Chondrocyte (in vitro differentiated cells): ENCODE results near the gene ARGLU1. TPM values are rescaled to one million over a fixed set of nuclear protein-coding genes. Genes with fewer than 3 reads are reported as not detected.

ENCODE experiments used
- DNase-seq: peaks from one replicate; pipeline ENCODE4 v3.0.0; 2021; ENCODE audit warnings: mixed read lengths, low spot score
- H3K27ac Mint-ChIP-seq: one replicate; pipeline ENCODE4 v1.8.0; 2021; ENCODE audit warnings: mild to moderate bottlenecking, moderate library complexity, mixed read lengths; ENCODE audit not compliant: unreplicated experiment
- H3K27me3 Mint-ChIP-seq: 2 replicates; pipeline ENCODE4 v1.8.0; 2021; ENCODE audit warnings: low read depth, mixed read lengths
- H3K36me3 Mint-ChIP-seq: 2 replicates; pipeline ENCODE4 v1.8.0; 2021; ENCODE audit warnings: low read depth, mixed read lengths
- H3K4me1 Mint-ChIP-seq: 2 replicates; pipeline ENCODE4 v1.8.0; 2021; ENCODE audit warnings: low read depth, mild to moderate bottlenecking, mixed read lengths
- H3K4me3 Mint-ChIP-seq: one replicate; pipeline ENCODE4 v1.8.0; 2021; ENCODE audit warnings: mild to moderate bottlenecking, moderate library complexity, mixed read lengths; ENCODE audit not compliant: unreplicated experiment
- H3K9me3 Mint-ChIP-seq: 2 replicates; pipeline ENCODE4 v1.8.0; 2021; ENCODE audit warnings: low read depth, mixed read lengths
- CTCF ChIP-seq: fragments of 200-600 bp; sonication (generic); IDR thresholded peaks from 2 replicates; pipeline ENCODE4 v1.5.0; 2021; ENCODE audit warnings: antibody characterized with exemption, mild to moderate bottlenecking, moderate library complexity
- total RNA-seq: library from RNA; stranded (reverse); gene quantifications from 3 replicates; pipeline ENCODE4 v1.2.1, GENCODE V29; 2021

The ARGLU1 gene
- total RNA-seq, 1 donor from 2014 or later, result 48.5 TPM

DNA sequence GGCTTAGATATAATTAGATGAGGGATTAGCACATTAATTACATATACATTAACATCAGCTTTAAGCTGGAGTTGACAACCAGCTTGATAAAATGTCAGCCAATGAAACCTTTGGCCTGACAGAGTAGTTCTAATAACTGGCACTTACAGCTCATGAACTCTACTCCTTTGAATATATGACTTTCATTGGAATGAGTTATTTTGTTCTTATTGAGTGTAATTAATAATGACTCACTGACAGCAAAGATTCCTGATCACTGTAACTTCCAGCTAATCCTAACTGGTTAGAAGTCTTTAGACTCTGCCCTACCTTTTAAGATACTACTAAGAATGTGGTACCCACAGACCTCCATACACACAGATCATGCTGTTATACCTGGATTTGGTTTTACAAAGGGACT lies 73.4 kb downstream of the ARGLU1 start:
- peaks cover 28% of the 10 kb centered on the region for H3K36me3 Mint-ChIP-seq
- peaks cover 34% of the 10 kb centered on the region for H3K4me1 Mint-ChIP-seq
- TF ChIP-seq CTCF, result no peak
- no peaks in the 10 kb centered on the region for H3K27me3 Mint-ChIP-seq
- no peak overlapping the region for H3K27ac Mint-ChIP-seq
- H3K9me3 Mint-ChIP-seq, result no peaks in the 10 kb centered on the region
- no peak overlapping the region for H3K4me3 Mint-ChIP-seq
- DNase-seq, result no peak

GRCh38 chr13:106493533-106494220 lies 74.3 kb downstream of the ARGLU1 start:
- no peaks in the 10 kb centered on the region for H3K9me3 Mint-ChIP-seq
- no peak overlapping the region for H3K27ac Mint-ChIP-seq
- H3K36me3 Mint-ChIP-seq, result peaks cover 31% of the 10 kb centered on the region
- H3K4me3 Mint-ChIP-seq, result no peak overlapping the region
- peaks cover 26% of the 10 kb centered on the region for H3K4me1 Mint-ChIP-seq
- no peak for TF ChIP-seq CTCF
- no peak for DNase-seq
- H3K27me3 Mint-ChIP-seq, result no peaks in the 10 kb centered on the region

GRCh38 chr13:106492588-106493475 lies 75.1 kb downstream of the ARGLU1 start:
- H3K4me3 Mint-ChIP-seq, result no peak overlapping the region
- no peaks in the 10 kb centered on the region for H3K9me3 Mint-ChIP-seq
- TF ChIP-seq CTCF, result no peak
- H3K36me3 Mint-ChIP-seq, result peaks cover 31% of the 10 kb centered on the region
- H3K27ac Mint-ChIP-seq, result no peak overlapping the region
- DNase-seq, result no peak
- no peaks in the 10 kb centered on the region for H3K27me3 Mint-ChIP-seq
- peaks cover 17% of the 10 kb centered on the region for H3K4me1 Mint-ChIP-seq

DNA sequence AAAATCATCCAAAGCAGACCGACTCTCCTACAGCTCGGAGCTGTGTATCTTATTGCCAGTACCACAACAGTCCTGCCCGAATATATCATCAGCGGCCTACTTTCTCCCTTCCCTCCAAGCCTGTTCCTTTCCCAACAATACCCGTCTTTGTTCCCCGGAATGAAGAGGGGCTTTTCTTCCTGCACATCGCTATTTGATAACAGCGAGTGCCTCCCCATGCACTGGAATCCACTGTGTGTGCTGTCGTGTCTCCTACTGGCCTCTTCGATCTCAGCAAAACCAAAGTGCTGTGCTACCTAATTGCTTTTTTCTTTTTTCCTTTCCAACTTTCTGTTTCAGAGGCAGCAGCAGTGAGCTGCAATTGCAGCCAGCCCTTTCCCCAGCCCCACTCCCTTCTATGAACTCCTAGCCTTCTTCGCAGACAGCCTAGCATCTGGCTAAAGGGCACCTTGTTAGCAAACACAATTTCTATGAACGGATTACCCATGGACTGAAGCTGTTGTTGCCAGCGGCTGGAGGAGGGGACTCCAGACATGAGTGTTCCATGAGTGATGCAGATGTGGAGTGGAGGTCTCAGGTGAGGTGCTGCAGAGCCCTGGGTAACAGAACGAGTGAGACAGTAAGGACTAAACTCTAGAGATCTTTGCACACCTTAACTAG lies 75.9 kb downstream of the ARGLU1 start:
- Mint-ChIP-seq H3K27me3 (no peaks in the 10 kb centered on the region), H3K4me1 (peaks cover 10% of the 10 kb centered on the region), H3K27ac (no peak overlapping the region), H3K9me3 (no peaks in the 10 kb centered on the region), H3K4me3 (no peak overlapping the region), H3K36me3 (peaks cover 31% of the 10 kb centered on the region)
- no peak for DNase-seq
- no peak for TF ChIP-seq CTCF

Other genes with a start within 250 kb of the ARGLU1 start
- 36.6 to 54.2 TPM (median 37.1 TPM) in 3 replicates for gene EFNB2, start 32.5 kb downstream of the ARGLU1 start, total RNA-seq